PC-3 (cell line): ENCODE measurements around the gene HIGD2A. TPM values are rescaled to one million over a fixed set of nuclear protein-coding genes. Genes with fewer than 3 reads are reported as not detected.
A peak's percentile ranks its signal among the peaks of the same experiment; 100 is the strongest.

Experiments used
- ATAC-seq: fragments of 200-7000 bp; cut with Tn5 transposase; 2 replicates; pipeline ENCODE4 v1.9.1; 2020; ENCODE audit warnings: mild to moderate bottlenecking, moderate library complexity
- BruUV-seq: library from RNA; stranded (reverse); fragments of 400-500 nt; replicated peaks from 2 replicates; lab custom pipeline; 2021; lab: Mats Ljungman, UMichigan
- CTCF ChIA-PET: fragments of 300-600 bp; sonication (Branson Sonifier 250); formaldehyde crosslinking; loops from one replicate; lab custom pipeline; 2022; ENCODE audit warnings: antibody characterized with exemption; lab: Charles Lee
- POLR2A ChIA-PET: fragments of 300-600 bp; sonication (Branson Sonifier 250); formaldehyde crosslinking; loops from one replicate; lab custom pipeline; 2022; ENCODE audit warnings: antibody characterized with exemption; ENCODE audit not compliant: unreplicated experiment; lab: Charles Lee
- DNase-seq: peaks from one replicate; pipeline ENCODE4 v3.0.0-alpha.2; 2015
- H2AFZ ChIP-seq: fragments of 300-600 bp; sonication (generic); 2 replicates; pipeline ENCODE4 v1.6.0; 2016; ENCODE audit warnings: antibody characterized with exemption, low read length
- H3F3A ChIP-seq: fragments of 300-600 bp; sonication (generic); one replicate; pipeline ENCODE4 v1.6.0; 2017; ENCODE audit warnings: antibody characterized with exemption, low read length, control low read depth, mild to moderate bottlenecking; ENCODE audit not compliant: unreplicated experiment
- H3K27ac ChIP-seq: fragments of 300-600 bp; sonication (generic); 2 replicates; pipeline ENCODE4 v1.5.1; 2016; ENCODE audit warnings: mild to moderate bottlenecking, low read length
- H3K27me3 ChIP-seq: fragments of 300-600 bp; sonication (generic); 2 replicates; pipeline ENCODE4 v1.6.1; 2016; ENCODE audit warnings: low read length, mixed read lengths
- H3K36me3 ChIP-seq: fragments of 300-600 bp; sonication (generic); 2 replicates; pipeline ENCODE4 v1.6.1; 2016; ENCODE audit warnings: low read depth, mixed run types, low read length, mixed read lengths
- H3K4me1 ChIP-seq: fragments of 300-600 bp; sonication (generic); 2 replicates; pipeline ENCODE4 v1.5.1; 2016; ENCODE audit warnings: low read length; ENCODE audit not compliant: insufficient read depth
- H3K4me2 ChIP-seq: fragments of 300-600 bp; sonication (generic); 2 replicates; pipeline ENCODE4 v1.6.0; 2016; ENCODE audit warnings: low read length
- H3K4me3 ChIP-seq: fragments of 300-600 bp; sonication (generic); 2 replicates; pipeline ENCODE4 v1.5.1; 2016; ENCODE audit warnings: mild to moderate bottlenecking, low read length, mixed read lengths
- H3K79me2 ChIP-seq: fragments of 300-600 bp; sonication (generic); 2 replicates; pipeline ENCODE4 v1.6.1; 2017; ENCODE audit warnings: low read length, mixed read lengths
- H3K9ac ChIP-seq: fragments of 300-600 bp; sonication (generic); 2 replicates; pipeline ENCODE4 v1.6.0; 2016; ENCODE audit warnings: mild to moderate bottlenecking, low read length
- H3K9me2 ChIP-seq: fragments of 300-600 bp; sonication (generic); replicated peaks from 2 replicates; pipeline ENCODE4 v1.6.1; 2016; ENCODE audit warnings: mixed run types, low read length, mixed read lengths
- H3K9me3 ChIP-seq: fragments of 300-600 bp; sonication (generic); 2 replicates; pipeline ENCODE4 v1.6.1; 2016; ENCODE audit warnings: low read length, mixed read lengths
- H4K20me1 ChIP-seq: fragments of 300-600 bp; sonication (generic); 2 replicates; pipeline ENCODE4 v1.6.1; 2016; ENCODE audit warnings: low read length, mixed read lengths
- CTCF ChIP-seq: fragments of 300-600 bp; sonication (generic); conservative IDR thresholded peaks from 2 replicates; pipeline ENCODE4 v1.5.1; 2017; ENCODE audit warnings: antibody characterized with exemption, low read depth, mild to moderate bottlenecking, low read length
- EZH2 ChIP-seq: fragments of 300-600 bp; sonication (generic); IDR thresholded peaks from one replicate; pipeline ENCODE4 v1.6.1; 2017; ENCODE audit warnings: antibody characterized with exemption, mild to moderate bottlenecking, low read length; ENCODE audit not compliant: unreplicated experiment
- EZH2phosphoT487 ChIP-seq: fragments of 300-600 bp; sonication (generic); IDR thresholded peaks from 2 replicates; pipeline ENCODE4 v1.6.1; 2018; ENCODE audit warnings: mild to moderate bottlenecking, antibody characterized with exemption, low read length, borderline replicate concordance
- intact Hi-C: fragments of 100-400 bp; cut with micrococcal nuclease; formaldehyde crosslinking; loops from 2 replicates; pipeline ENCODE4 v1.9.0; 2023
- total RNA-seq: library from RNA; depleted of rRNA; stranded (reverse); fragments of >200 nt; gene quantifications from 2 replicates; pipeline ENCODE4 v1.2.3, GENCODE V29; 2014

HIGD2A gene
- total RNA-seq, 1 experiment from 2014 or later: 174 TPM

GRCh38 chr5:176379881-176380280, 8.7 kb upstream of the HIGD2A start:
- no peak for DNase-seq
- no TSS peak for BruUV-seq
- intact Hi-C loops: no loop called here

GRCh38 chr5:176381423-176381822, 7.1 kb upstream of the HIGD2A start:
- Histone ChIP-seq H2AFZ (no peak overlapping the region), H3K79me2 (peaks cover 25% of the 10 kb centered on the region), H3K4me2 (no peak overlapping the region), H3K27ac (no peak overlapping the region), H3K27me3 (no peaks in the 10 kb centered on the region), H3F3A (no peaks in the 10 kb centered on the region), H3K4me3 (no peak overlapping the region), H3K4me1 (peaks cover 4% of the 10 kb centered on the region; the same call in 1 of the 2 replicates), H4K20me1 (peaks cover 19% of the 10 kb centered on the region), H3K9me3 (no peaks in the 10 kb centered on the region), H3K9ac (no peak overlapping the region), H3K36me3 (peaks cover 50% of the 10 kb centered on the region), H3K9me2 (no peaks in the 10 kb centered on the region)
- BruUV-seq: no TSS peak
- intact Hi-C loops: no loop called here
- ATAC-seq (no peak), DNase-seq (no peak)
- CTCF ChIA-PET: no interaction called here
- POLR2A ChIA-PET: no interaction called here
- no peak for TF ChIP-seq CTCF

More at GRCh38 chr5:176379881-176380280, 8.7 kb upstream of the HIGD2A start:
- no peaks in the 10 kb centered on the region for H3K4me1 ChIP-seq
- ChIA-PET CTCF (no interaction called here), POLR2A (interaction anchor here (0.7 kb wide), 1 partner anchor 9 kb away, joined by 4 read pairs; no protein-coding TSS in a partner anchor)
- H3K4me3 ChIP-seq: no peak overlapping the region
- peaks cover 35% of the 10 kb centered on the region for H3K36me3 ChIP-seq
- no peak overlapping the region for H3K9ac ChIP-seq
- no peaks in the 10 kb centered on the region for H3F3A ChIP-seq
- H3K79me2 ChIP-seq: peaks cover 10% of the 10 kb centered on the region
- no peaks in the 10 kb centered on the region for H3K9me2 ChIP-seq
- no peak for TF ChIP-seq CTCF
- TF ChIP-seq EZH2: no peak
- TF ChIP-seq EZH2phosphoT487: no peak
- H3K27ac ChIP-seq: no peak overlapping the region
- H3K27me3 ChIP-seq: no peaks in the 10 kb centered on the region
- H2AFZ ChIP-seq: no peak overlapping the region
- peaks cover 5% of the 10 kb centered on the region; the same call in 1 of the 2 replicates for H4K20me1 ChIP-seq
- no peak for ATAC-seq
- no peak overlapping the region for H3K4me2 ChIP-seq
- H3K9me3 ChIP-seq: no peaks in the 10 kb centered on the region

GRCh38 chr5:176381979-176382378, 6.6 kb upstream of the HIGD2A start:
- Histone ChIP-seq H3K9me2 (no peaks in the 10 kb centered on the region), H3K4me2 (no peak overlapping the region), H3K27me3 (no peaks in the 10 kb centered on the region), H3K4me3 (no peak overlapping the region), H3K79me2 (peaks cover 31% of the 10 kb centered on the region), H3K4me1 (peaks cover 9% of the 10 kb centered on the region), H3K9me3 (no peaks in the 10 kb centered on the region), H3K9ac (no peak overlapping the region), H3K36me3 (peaks cover 54% of the 10 kb centered on the region), H3F3A (no peaks in the 10 kb centered on the region), H4K20me1 (peaks cover 23% of the 10 kb centered on the region), H3K27ac (no peak overlapping the region), H2AFZ (no peak overlapping the region)
- no peak for TF ChIP-seq CTCF
- TF ChIP-seq EZH2: no peak
- TF ChIP-seq EZH2phosphoT487: no peak
- DNase-seq (no peak), ATAC-seq (0 out of 2 replicates have a peak, but pooled peaks have one; percentile 18)
- ChIA-PET POLR2A (no interaction called here), CTCF (no interaction called here)
- intact Hi-C loops: no loop called here
- BruUV-seq: no TSS peak
